HG03066 (cell line): Measurements from ENCODE around the gene EEA1.
"Not testable (repeated sequence)": the region's sequence is repeated elsewhere in the genome, so short reads cannot be mapped to it uniquely, and the experiment has no call there.

Experiments used
- ATAC-seq: cut with Tn5 transposase; IDR thresholded peaks from one replicate; pipeline ENCODE4 v1.9.1; 2021; ENCODE audit warnings: low read depth; ENCODE audit not compliant: unreplicated experiment

Gene EEA1

DNA sequence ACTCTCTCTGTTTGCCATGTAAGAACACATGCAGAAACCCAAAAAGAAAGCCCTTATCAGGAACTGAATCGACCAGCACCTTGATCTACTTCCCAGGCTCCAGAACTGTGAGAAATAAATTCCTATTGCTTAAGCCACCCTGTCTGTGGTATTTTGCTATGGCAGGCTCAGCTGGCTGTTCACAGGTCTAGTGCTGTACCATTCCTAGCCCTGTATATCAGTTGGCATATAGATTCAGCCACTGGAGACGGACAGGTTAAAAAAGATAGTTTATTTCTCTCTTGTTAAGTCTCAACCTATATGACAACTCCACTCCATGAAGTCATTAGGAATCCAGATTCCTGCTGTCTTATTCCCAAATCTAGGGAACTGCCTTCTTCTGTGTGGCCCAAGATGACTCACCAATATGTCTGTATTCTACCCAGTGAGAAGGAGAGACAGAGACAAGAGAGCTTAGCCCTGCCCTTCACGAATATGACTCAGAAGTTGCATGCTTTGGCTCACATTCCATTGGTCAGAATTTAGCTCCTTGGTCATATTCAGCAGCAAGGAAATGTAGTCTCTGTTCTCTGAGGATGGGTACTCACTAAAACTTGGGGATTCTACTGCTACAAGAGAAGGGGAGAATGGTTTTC lies 169.3 kb downstream of the EEA1 start:
- no peak for ATAC-seq

DNA sequence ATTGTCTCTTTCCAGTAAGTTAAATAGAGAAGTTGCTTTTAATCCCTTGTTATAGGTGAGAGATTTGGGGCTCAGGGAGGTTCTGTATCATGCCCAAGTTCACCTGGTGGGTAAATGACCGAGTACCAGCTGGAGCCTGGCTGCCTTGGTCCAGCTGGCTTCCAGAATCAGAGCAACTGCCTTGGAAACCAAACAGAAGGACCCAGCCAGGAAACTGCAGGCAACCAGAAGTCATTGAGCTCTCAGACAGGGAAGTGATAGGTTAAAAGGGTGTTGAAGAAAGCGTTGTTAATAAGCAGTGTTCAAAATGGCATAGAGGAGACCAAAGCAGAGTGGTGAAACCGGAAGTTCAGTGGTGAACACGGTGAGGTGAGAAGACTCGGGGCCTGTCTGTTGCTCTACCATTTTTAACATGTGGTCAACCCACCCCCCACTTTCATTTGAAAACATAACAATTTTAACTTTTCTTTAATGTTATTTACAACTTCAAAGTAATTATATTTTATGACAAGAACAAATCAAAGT lies 171.4 kb downstream of the EEA1 start:
- ATAC-seq, result no peak

DNA sequence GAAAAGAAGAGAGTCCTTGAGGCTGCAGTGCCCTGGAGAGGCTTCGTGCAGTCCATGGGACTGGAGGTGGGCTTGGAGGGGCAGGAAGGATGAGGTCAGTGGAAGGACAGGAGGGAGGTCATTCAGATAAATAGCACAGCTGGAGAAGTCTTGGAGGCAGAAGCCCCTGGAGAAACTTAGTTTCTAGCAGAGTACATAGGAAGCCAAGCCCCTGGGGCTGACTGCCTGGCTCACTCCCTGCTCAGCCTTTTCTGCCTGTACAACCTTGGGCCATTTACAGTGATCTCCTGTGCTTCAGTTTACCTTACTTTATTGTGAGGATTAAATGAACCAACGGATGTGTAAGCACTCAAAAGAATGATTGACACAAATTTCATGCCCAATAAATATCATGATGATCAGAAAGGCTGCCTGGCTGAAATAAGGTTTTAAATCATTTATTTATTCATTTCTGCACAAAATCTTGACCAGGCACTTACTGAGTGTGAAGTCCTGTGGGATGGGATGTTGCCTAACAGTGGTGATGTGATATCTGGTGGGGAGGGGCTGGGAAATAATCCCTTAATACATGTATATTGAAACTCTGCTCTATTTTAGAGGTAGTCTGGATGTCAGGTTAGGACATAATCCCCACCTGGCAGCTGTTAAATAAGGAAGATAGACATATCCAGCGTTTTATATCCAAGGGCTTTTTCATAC lies 172.0 kb downstream of the EEA1 start:
- ATAC-seq, result no peak

DNA sequence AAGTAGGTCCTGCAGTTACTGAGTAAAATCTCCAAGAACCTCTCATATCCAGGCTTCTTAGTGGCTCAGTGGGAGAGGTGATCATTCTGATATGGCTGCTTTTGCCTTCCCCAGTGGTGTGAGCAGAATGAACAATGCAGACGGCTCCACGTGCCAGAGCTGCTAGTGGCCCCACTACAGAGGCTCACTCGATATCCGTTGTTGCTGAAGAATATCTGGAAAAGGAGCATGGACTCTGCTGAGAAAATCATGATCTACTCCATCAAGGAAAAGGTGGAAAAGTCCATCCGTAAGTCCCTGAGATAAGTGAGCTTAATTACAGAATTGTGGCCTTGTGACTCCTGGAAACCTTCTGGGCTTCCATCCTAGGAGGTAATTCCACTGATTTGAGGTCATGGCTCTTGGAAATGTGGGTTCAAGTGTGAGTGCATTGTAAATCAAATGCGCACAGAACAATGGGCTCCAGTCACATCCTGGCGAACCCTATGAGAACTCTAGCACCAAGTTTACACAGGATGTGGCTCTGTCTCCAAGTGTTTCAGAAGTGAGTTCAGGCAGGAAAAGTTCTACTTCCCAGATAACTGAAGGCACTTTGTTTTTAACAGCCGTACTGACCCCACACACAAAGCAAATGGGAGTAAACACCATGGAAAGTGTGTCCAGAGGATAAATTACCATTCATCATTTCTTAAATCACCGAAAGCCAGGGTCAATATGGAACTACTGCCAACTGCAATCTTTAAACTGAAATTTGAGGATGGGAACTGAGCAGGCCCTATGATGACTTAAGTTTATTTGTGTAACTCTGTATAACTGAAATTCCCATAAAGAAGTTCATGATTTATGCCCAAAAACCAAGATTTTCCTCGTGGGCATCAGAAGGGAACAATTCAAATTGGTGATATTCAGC lies 174.9 kb downstream of the EEA1 start:
- no peak for ATAC-seq

DNA sequence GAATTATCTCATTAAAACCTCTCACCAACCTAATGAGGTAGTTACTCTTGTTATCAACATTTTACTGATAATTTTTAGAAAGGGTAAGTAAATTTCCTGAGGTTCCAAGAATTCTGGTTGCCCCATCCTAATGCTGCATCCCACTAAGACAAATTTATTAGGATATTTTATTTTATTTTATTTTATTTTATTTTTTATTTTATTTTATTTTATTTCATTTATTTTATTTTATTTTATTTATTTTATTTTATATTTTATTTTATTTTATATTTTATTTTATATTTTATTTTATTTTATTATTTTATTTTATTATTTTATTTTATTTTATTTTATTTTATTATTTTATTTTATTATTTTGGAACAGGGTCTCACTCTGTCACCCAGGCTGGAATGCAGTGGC lies 179.4 kb downstream of the EEA1 start:
- not testable (repeated sequence) for ATAC-seq

DNA sequence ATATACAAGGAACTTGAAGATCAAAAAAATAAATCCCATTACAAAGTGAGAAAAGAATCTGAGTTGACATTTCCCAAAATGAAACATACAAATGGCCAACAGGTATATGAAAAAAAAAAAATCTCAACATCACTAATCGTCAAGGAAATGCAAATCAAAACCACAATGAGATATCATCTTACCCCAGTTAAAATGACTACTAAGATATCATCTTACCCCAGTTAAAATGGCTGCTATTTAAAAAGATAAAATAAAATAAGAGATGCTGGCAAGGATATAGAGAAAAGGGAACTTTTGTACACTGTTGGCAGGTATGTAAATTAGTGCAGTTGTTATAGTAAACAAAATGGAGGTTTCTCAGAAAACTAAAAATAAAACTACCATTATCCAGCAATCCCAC lies 181.9 kb downstream of the EEA1 start:
- ATAC-seq, result no peak

DNA sequence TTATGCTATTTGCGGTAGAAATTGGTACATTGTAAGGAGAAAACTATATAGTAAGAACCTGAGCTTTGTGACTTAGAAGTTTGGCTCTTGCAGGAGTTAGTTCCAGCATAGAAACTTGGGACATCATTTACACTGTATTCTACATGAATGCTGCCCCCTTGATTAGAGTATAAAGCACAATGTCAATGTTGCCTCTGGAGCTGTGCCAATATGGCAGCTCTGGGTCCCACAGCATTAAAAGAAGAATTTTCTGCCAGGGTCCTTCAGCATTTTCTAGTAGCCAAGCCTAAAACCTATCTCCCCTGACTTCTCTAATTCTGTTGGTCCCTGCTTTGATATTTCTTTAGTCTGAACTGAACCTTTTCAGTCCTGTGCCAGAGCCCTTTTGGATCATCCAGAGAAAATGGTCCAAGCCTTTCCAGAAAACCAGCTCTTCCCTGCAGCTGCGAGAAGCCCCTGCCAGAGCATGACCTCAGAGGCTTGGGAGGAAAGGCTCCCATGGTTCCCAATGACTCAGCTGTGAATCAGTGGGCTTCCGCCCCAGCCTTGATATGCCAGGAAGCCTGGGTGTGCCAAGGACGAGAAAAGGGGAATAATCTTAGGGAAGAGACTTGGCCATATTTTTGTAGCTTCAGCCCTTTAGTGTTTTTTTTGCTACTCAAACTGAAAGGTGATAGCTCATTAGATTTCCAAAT lies 183.1 kb downstream of the EEA1 start:
- no peak for ATAC-seq

DNA sequence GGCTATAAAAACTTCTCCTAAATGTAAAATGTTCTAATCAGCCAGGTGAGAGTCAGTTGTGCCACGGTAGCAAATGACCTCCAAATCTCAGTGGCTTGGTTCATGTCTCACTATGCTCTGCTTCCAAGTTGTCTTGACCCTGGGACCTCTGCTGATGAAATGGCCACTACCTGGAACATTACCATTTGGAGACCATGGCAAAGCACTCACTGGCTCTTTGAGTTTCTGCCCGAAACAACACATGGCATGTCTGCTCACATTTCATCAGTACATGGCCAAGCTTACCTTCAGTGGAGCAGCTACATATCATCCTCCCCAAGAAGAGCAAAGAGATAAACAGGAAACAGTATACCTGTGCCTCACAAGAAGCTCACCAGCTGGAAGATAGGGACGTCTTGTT lies 186.1 kb downstream of the EEA1 start:
- ATAC-seq, result no peak

DNA sequence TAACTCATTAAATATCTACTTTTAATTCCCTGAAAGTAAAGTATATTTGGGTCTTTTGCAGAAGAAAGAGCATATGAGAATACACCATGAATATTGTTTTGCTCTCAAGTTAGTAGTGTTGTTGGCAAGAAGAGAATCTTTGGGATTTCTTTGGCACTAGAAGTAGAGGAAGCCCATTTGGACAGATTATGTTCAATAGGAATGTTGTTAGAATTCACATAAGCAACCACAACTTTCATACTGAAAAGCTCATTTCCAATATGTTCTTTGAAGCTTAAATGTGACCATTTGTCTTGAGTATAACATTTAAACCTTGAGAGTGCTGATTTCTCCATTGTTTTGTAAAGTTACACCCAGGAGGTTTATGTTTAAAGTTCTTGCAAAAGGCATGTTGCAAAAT lies 188.7 kb downstream of the EEA1 start:
- ATAC-seq, result no peak

DNA sequence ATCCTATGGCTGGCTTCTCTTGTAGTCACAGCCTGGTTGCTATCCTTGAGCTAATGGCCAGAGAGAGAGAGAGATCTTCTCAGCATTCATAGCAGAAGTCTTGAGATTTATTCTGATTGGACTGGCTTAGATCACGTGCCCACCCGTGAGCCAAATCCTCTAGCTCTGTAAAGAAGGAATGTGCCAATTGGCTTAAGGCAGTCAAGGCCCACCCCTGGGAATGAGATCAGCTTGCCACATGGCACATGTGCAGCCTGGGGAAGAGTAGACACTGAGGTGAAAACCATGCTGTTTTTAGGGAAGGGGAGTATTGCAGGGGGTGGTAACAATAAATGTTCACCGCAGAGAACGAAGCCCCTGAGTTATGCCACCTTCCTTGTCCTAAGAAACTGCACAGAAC lies 190.0 kb downstream of the EEA1 start:
- no peak for ATAC-seq

DNA sequence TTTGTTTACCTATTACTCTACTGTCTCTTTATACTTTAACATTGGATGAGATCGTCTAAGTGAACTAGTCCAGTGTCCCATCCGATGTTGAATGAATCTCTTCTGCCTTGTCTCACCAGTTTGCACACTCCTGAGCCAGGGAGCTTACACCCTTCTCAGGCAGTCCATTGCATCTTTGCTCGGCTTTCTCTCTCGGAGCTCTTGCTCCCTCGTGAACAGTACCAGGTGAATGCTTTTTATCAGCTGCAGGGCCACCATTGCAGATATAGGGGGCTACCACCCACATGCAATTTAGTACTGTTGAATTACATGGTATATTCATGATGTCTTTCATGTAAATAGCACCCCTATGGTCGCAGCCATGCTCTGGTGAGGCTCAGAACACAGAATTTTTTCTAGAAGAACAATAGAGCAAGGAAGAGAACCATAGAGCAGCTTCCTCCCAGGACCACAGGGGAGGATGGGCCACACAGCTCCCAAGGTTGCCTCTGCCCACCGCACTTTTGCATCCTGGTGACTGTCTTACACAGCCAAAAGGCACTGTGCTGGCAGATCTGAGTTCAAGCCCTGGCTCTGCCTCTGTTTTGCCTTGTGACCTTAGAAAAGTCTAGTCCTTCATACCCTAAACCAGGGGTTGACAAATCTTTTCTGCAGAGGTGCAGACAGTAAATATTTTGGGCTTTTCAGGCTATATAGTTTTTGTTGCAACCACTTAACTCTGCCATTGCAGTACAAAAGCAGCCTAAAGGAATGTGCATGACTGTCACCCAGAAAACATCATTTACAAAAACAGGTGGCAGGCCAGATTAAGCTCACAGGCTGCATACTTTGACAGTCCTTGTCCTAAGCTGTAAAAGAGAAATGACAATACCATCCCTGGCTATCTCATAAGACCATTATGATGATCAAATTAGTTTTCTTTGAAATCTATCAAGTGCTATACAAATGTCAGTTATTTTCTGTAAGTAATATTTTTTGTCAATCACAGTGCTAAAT lies 190.9 kb downstream of the EEA1 start:
- ATAC-seq, result no peak

DNA sequence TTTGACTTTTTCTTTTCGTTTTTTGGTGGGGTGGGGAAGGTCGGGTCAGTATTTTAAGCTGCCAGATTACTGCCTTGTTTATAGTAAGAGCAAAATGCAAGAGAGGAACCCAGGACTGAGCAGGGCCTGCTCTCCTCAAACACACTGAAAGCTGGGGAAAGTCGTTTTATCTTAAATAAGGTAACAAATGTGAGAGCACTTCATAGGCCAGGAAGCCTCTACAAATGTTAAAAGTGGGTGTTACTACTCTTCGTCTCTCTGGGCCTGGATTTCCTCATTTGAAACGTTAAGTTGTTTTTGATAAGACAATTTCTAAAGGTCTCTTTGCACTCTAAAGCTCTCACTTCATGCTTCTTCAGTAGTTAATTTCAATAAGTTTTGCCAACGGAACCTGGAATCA lies 192.5 kb downstream of the EEA1 start:
- no peak for ATAC-seq

DNA sequence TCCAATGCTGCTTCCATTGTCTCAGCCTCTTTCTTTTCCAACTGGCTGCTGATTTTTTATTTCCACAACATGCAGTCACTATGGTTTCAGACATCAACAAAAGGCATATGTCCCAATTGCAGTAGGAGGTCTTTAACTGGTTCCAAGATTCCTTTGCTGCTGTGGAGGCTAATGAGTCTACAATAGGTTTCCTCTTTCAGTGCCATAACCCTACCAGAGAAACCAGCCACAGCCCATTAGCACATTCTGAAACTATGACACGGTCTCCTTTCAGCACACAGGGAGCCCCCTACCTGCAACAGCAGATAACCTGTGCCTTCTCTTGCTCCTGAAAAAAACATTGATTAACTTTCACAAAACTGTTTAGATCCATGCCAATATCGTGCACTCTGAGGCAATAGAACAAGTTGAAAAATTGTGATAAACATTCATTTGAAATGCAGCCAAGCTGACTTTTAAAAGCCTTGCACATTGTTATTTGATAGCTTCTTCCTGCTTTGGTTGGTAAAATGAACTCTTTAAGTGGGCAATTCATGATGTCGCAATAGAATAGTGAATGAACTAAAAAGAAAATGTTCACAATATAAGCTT lies 193.9 kb downstream of the EEA1 start:
- ATAC-seq, result no peak

DNA sequence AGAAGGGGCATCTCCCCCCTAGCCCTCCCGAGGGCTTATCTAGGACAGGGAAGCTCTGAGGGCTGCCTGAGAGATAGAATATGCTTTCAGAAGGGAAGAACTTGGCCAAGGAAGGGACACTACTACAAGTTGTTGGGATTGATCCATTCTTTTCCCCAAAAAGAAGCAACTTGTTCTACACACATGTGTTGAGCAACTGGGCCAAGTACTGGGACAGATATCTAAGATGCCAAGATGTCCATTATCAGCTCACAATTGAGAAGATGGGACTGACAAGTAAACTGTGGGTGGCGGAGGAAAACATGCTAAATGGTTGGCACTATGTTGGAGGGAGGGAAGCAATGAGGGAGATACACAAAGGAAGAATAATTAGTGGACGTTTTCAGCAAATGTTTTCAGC lies 195.4 kb downstream of the EEA1 start:
- ATAC-seq, result no peak

DNA sequence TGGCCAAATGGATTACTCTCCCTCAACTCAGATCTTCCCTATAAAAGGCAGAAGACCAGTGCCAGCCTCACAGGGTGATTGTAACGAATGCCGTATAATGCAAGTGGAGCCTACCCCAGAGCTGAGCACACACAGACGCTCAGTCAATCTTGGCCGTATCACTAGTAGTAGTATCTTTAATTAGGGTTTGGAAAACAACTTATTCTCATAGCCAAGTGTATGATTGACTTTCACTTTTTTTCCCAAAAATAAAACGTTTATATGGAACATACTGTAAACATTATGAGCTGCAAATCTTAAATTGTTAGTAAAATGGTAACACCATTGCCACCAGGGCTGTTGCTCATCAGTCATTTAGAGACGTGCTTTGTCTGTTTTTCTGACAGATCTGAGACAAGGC lies 195.9 kb downstream of the EEA1 start:
- ATAC-seq, result no peak

DNA sequence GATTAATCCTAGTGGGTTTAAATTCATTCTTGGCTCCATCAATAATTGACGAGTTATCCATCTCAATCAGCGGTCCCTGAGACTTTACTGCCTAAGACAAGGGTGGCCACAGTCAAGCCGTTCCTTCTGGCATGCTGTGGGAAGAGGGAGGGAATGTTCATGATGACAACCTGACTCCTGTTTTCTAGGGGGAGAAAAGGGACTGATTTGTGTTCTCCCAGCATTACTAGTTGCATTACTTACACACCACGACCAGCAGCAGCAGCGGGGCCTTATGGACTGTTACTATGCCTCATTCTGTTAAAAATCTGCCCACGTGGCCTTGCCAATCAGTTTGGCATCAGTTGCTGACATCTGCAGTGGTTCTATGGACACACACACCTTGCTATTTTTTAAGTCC lies 196.4 kb downstream of the EEA1 start:
- no peak for ATAC-seq

DNA sequence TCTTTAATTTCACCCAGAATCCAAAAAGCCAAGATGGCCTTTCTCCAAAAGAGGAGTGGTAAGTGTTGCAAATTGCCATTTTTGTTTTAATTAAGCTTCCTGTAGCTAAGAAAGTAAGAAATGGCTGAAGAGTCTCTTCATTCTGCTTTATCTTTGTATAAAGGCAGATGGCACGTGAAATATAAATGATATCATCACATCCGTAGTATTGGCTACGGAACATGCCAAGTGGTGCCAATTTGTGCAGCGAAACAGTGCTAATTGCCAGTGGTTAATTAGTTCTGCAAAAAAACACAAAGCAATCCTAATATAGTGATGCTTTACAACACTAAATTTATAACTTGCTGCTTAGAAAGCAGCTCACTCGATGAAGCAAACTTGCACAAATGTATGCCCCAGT lies 196.9 kb downstream of the EEA1 start:
- ATAC-seq, result no peak

DNA sequence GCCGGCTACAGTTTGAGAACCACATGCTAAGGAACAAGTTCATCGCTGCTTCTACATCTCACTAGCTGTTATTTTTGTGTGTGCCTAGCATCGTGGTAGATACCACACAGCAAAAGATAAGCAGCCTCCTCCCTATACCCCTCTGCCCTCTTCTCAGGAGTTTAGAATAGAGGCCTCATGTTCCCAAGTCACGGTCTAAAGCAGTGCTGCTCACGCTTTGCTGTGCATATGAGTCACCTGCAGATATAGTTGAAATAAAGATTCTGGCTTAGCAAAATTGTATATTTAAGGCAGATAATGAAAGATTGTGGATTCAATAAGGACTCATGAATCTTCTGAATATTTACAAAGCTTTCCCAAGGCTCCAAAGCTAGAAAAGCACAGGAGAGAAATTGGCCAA lies 198.3 kb downstream of the EEA1 start:
- no peak for ATAC-seq

DNA sequence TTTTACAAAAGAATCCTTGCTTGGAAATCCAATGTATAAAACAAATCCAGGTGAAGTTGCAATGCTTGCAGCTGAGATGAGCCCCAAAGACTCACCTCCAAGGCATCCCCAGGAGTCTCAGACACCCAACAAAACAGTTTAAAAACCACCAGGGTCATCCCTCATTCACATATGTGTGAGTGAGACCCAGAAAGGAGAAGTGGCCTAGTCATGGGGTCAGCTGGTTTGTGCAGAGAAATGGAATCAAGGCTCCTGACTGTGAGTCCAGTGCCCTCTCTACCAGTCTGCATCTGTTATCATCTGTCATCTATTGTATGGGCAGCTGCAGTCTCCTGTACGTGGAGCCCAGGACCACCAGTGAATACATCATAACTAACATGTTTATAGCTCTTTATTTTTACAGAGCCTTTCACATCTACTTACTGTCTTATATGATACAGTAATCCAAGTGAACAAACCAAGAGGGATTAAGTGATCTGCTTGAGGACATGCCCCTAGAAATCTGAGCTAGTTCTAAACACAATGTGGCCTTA lies 199.3 kb downstream of the EEA1 start:
- no peak for ATAC-seq
